ENCODE results near the gene TAGLN. TPM values are rescaled to one million over a fixed set of nuclear protein-coding genes. Genes with fewer than 3 reads are reported as not detected.

TAGLN gene
- 10 to 100 TPM in 2 of 6 donors, 1 to 10 TPM in 3, not detected in 1; 5.2 to 11.5 (median 6.8) TPM for polyA plus RNA-seq (ENCODE audit: low read depth in 6 of 6)

GRCh38 chr11:117199053-117199915, at the start of gene TAGLN:
TAGLN (plus strand) TSS chr11:117199370; CDS start chr11:117203014, 3,644 bp downstream.
- DNase-seq (no peak), ATAC-seq (ENCODE audit: low read depth in 2 of 2) (no peak)
- Mint-ChIP-seq H3K4me3 (peak within 1 kb of the TSS in 3 of 8 donors; percentile 15 to 47 (median 30)), H3K27ac (peak within 1 kb of the TSS; percentile 12 to 88 (median 50)), H3K4me1 (peaks cover 24 to 43% (median 40%) of the 10 kb centered on the region in 3 donors), H3K9me3 (no peaks in the 10 kb centered on the region), H3K27me3 (no peaks in the 10 kb centered on the region), H3K36me3 (peaks cover 9 to 11% of the 10 kb centered on the region in 2 donors)

DNA sequence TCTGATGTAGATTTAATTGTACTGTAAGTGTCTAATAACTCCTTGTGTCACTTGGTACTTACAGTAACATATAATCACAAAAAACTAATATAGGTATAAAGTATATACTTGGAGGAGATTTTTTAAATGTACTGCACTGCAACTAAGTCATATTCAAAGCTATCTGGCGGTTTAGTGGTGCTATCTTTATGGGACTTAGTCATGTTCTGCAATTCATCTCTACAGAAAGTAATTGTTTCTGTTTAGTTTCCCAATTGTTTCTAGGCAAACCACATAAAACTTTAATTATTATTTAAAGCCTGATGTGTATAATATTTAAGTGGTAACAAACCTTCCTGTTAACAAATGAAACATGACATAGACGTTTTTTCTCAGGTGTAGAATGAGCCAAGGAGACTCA, 47.1 kb upstream of the TAGLN start:
- no peaks in the 10 kb centered on the region for H3K27me3 Mint-ChIP-seq
- no peak for DNase-seq
- no peak overlapping the region for H3K4me3 Mint-ChIP-seq
- no peak for ATAC-seq (ENCODE audit: low read depth in 2 of 2)
- H3K4me1 Mint-ChIP-seq = peaks cover 6 to 53% (median 34%) of the 10 kb centered on the region in 3 donors
- peak overlapping the region in 2 of 6 donors; percentile 15 to 76 for H3K27ac Mint-ChIP-seq
- H3K9me3 Mint-ChIP-seq = no peaks in the 10 kb centered on the region
- H3K36me3 Mint-ChIP-seq = peaks cover 0 to 6% of the 10 kb centered on the region in 2 donors

- Mint-ChIP-seq H3K4me3 (no peak overlapping the region), H3K27ac (peak overlapping the region in 1 of 6 donors; percentile 60), H3K36me3 (no peaks in the 10 kb centered on the region), H3K9me3 (no peaks in the 10 kb centered on the region), H3K4me1 (peaks cover 5 to 39% (median 25%) of the 10 kb centered on the region in 3 donors), H3K27me3 (no peaks in the 10 kb centered on the region)
- ATAC-seq (ENCODE audit: low read depth in 2 of 2) (no peak), DNase-seq (no peak)
These were observed 44.7 kb upstream of the TAGLN start for GRCh38 chr11:117154468-117154867.

GRCh38 chr11:117157507-117157906, 41.7 kb upstream of the TAGLN start:
- Mint-ChIP-seq H3K4me3 (no peak overlapping the region), H3K9me3 (no peaks in the 10 kb centered on the region), H3K27me3 (no peaks in the 10 kb centered on the region), H3K27ac (peak overlapping the region in 3 of 6 donors; percentile 24 to 49 (median 39)), H3K36me3 (no peaks in the 10 kb centered on the region), H3K4me1 (peaks cover 5 to 19% (median 19%) of the 10 kb centered on the region in 3 donors)
- ATAC-seq (ENCODE audit: low read depth in 2 of 2) (no peak), DNase-seq (no peak)

DNA sequence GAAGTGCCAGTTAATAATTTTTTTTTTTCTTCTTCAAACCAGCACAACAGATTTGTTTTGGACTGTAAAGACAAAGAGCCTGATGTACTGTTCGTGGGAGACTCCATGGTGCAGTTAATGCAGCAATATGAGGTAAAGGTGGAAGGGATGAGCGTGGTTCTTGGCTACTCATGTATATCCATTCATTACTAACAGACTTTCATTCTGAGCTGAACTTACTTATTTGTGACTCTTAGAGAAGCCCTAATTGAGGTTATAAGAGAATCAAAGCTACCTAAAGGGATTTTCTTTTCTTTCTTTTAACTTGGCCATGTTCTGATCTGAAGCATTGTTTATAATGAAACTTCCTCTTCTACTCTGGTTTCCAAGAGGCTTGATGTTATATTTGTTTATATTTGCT, 39.3 kb upstream of the TAGLN start:
- H3K27me3 Mint-ChIP-seq = no peaks in the 10 kb centered on the region
- H3K36me3 Mint-ChIP-seq = no peaks in the 10 kb centered on the region
- peak overlapping the region in 3 of 6 donors; percentile 61 to 89 (median 62) for H3K27ac Mint-ChIP-seq
- no peak for DNase-seq
- ATAC-seq (ENCODE audit: low read depth in 2 of 2) = no peak
- no peaks in the 10 kb centered on the region for H3K9me3 Mint-ChIP-seq
- H3K4me3 Mint-ChIP-seq = no peak overlapping the region
- H3K4me1 Mint-ChIP-seq = peaks cover 5 to 19% (median 14%) of the 10 kb centered on the region in 3 donors

DNA sequence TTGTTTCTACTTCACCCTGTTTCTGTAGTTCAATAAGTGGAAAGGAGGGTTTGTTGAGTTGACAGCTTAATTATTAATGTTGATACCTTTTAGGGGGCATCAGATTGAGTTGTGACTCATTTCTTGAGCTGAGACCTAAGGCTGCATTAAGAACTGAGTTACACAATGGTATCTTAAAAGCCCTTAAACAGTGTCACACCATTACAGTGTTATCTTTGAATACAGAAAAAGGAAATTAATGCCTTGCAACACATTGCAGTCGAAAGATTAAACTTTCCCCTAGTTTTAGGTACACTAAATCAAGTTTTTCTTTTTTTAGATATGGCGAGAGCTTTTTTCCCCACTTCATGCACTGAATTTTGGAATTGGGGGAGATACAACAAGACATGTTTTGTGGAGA, 38.3 kb upstream of the TAGLN start:
- peaks cover 9 to 15% (median 11%) of the 10 kb centered on the region in 3 donors for H3K4me1 Mint-ChIP-seq
- no peaks in the 10 kb centered on the region for H3K9me3 Mint-ChIP-seq
- DNase-seq (no peak), ATAC-seq (ENCODE audit: low read depth in 2 of 2) (no peak)
- H3K27me3 Mint-ChIP-seq = no peaks in the 10 kb centered on the region
- H3K4me3 Mint-ChIP-seq = no peak overlapping the region
- peak overlapping the region in 3 of 6 donors; percentile 41 to 83 (median 60) for H3K27ac Mint-ChIP-seq
- peaks cover 4 to 8% of the 10 kb centered on the region in 2 donors for H3K36me3 Mint-ChIP-seq

GRCh38 chr11:117166491-117166890, 32.7 kb upstream of the TAGLN start:
- ATAC-seq (ENCODE audit: low read depth in 2 of 2) (no peak), DNase-seq (no peak)
- Mint-ChIP-seq H3K4me1 (peaks cover 0 to 4% (median 0%) of the 10 kb centered on the region in 3 donors), H3K27me3 (no peaks in the 10 kb centered on the region), H3K27ac (peak overlapping the region in 3 of 6 donors; percentile 2 to 31 (median 28)), H3K4me3 (no peak overlapping the region), H3K36me3 (peaks cover 8 to 9% of the 10 kb centered on the region in 2 donors), H3K9me3 (no peaks in the 10 kb centered on the region)

DNA sequence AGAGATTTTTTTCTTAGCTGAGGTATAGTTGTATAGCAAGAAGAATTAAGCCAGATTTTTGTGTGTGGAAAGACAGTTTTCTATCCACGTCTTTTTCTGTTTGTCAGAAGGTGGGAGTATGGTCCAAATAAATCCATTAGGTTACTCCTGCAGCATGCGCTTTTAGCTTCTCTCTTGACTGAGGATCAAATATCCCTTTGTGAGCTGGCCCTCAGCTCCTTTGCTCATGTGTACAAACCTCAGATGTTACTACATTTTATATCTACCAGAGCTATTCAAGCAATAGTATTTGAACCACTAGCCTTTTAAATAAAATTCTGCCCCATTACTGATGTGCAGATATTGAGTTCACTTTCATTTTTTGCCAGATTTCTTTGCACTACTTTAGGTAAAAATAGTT, 29.4 kb upstream of the TAGLN start:
- H3K27ac Mint-ChIP-seq = no peak overlapping the region
- DNase-seq (no peak), ATAC-seq (ENCODE audit: low read depth in 2 of 2) (no peak)
- peaks cover 0 to 5% (median 4%) of the 10 kb centered on the region in 3 donors for H3K4me1 Mint-ChIP-seq
- H3K36me3 Mint-ChIP-seq = peaks cover 8 to 9% of the 10 kb centered on the region in 2 donors
- H3K27me3 Mint-ChIP-seq = no peaks in the 10 kb centered on the region
- H3K9me3 Mint-ChIP-seq = no peaks in the 10 kb centered on the region
- no peak overlapping the region for H3K4me3 Mint-ChIP-seq

DNA sequence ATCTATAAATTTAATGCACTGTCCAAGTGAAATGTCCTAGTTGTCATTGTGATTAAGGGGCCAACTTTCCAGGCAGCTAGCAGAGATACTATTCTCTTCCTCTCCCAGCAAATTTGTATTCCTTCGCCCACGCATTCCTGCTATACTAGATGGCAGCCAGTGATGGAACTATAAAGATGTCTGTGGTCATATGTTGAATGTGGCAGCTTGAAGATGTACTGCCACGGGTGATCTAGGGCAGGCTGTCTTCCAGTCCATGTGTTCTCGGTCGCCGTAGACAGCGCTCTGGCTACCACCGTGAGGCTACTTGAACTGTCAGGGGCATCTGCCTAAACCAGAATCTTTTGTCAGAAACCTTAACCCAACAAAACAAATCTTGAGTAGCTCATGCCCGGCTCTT, 29.0 kb upstream of the TAGLN start:
- no peak for DNase-seq
- Mint-ChIP-seq H3K27ac (peak overlapping the region in 1 of 6 donors; percentile 12), H3K36me3 (peaks cover 6 to 9% of the 10 kb centered on the region in 2 donors), H3K4me1 (peaks cover 0 to 5% (median 4%) of the 10 kb centered on the region in 3 donors), H3K27me3 (no peaks in the 10 kb centered on the region), H3K4me3 (no peak overlapping the region), H3K9me3 (no peaks in the 10 kb centered on the region)
- no peak for ATAC-seq (ENCODE audit: low read depth in 2 of 2)

- no peaks in the 10 kb centered on the region for H3K9me3 Mint-ChIP-seq
- H3K27ac Mint-ChIP-seq = peak overlapping the region in 2 of 6 donors; percentile 27 to 78
- H3K4me3 Mint-ChIP-seq = no peak overlapping the region
- peaks cover 0 to 5% (median 0%) of the 10 kb centered on the region in 3 donors for H3K4me1 Mint-ChIP-seq
- peaks cover 0 to 5% of the 10 kb centered on the region in 2 donors for H3K36me3 Mint-ChIP-seq
- no peaks in the 10 kb centered on the region for H3K27me3 Mint-ChIP-seq
- ATAC-seq (ENCODE audit: low read depth in 2 of 2) (no peak), DNase-seq (no peak)
These were observed 28.2 kb upstream of the TAGLN start for GRCh38 chr11:117171007-117171403.

GRCh38 chr11:117171404-117172061, 27.6 kb upstream of the TAGLN start:
- Mint-ChIP-seq H3K4me1 (peaks cover 0 to 5% (median 0%) of the 10 kb centered on the region in 3 donors), H3K36me3 (peaks cover 0 to 5% of the 10 kb centered on the region in 2 donors), H3K9me3 (no peaks in the 10 kb centered on the region)

GRCh38 chr11:117172724-117173421, 26.3 kb upstream of the TAGLN start:
- Mint-ChIP-seq H3K9me3 (no peaks in the 10 kb centered on the region), H3K27me3 (no peaks in the 10 kb centered on the region), H3K27ac (peak overlapping the region in 4 of 6 donors; percentile 50 to 86 (median 73)), H3K4me3 (no peak overlapping the region), H3K4me1 (peaks cover 1 to 9% (median 3%) of the 10 kb centered on the region in 3 donors), H3K36me3 (peaks cover 0 to 5% of the 10 kb centered on the region in 2 donors)
- DNase-seq (no peak), ATAC-seq (ENCODE audit: low read depth in 2 of 2) (no peak)

More at GRCh38 chr11:117171404-117172061, 27.6 kb upstream of the TAGLN start:
- DNase-seq (no peak), ATAC-seq (ENCODE audit: low read depth in 2 of 2) (no peak)
- no peak overlapping the region for H3K4me3 Mint-ChIP-seq
- peak overlapping the region; percentile 28 to 78 (median 53) for H3K27ac Mint-ChIP-seq
- no peaks in the 10 kb centered on the region for H3K27me3 Mint-ChIP-seq

- Mint-ChIP-seq H3K27me3 (no peaks in the 10 kb centered on the region), H3K36me3 (no peaks in the 10 kb centered on the region), H3K27ac (peak overlapping the region in 3 of 6 donors; percentile 36 to 78 (median 70)), H3K9me3 (no peaks in the 10 kb centered on the region), H3K4me3 (no peak overlapping the region), H3K4me1 (peaks cover 15 to 26% (median 15%) of the 10 kb centered on the region in 3 donors)
- no peak for ATAC-seq (ENCODE audit: low read depth in 2 of 2)
- no peak for DNase-seq
These were observed 24.1 kb upstream of the TAGLN start for GRCh38 chr11:117175104-117175503.

All from naive B cell (primary cell).